BJ (cell line): ENCODE data around the gene PRKCZ. TPM values are rescaled to one million over a fixed set of nuclear protein-coding genes. Genes with fewer than 3 reads are reported as not detected.

Experiments
- CTCF ChIA-PET: fragments of 350-600 bp; formaldehyde crosslinking; extraction: SDS; loops from one replicate; lab custom pipeline; 2021; ENCODE audit warnings: antibody characterized with exemption, inconsistent platforms; lab: Yijun Ruan, JAX
- POLR2A ChIA-PET: fragments of 300-600 bp; sonication (Branson Sonifier 250); formaldehyde crosslinking; extraction: SDS; loops from one replicate; lab custom pipeline; 2021; ENCODE audit warnings: antibody characterized with exemption; lab: Charles Lee
- DNase-seq: peaks from one replicate; pipeline ENCODE4 v3.0.0-alpha.2; 2011; ENCODE audit warnings: low read depth
- H3K27me3 ChIP-seq: 2 replicates; pipeline ENCODE4 v1.6.0; 2011; ENCODE audit warnings: low read length; ENCODE audit not compliant: control insufficient read depth, insufficient read depth
- H3K36me3 ChIP-seq: 2 replicates; pipeline ENCODE4 v1.5.1; 2011; ENCODE audit warnings: low read length; ENCODE audit not compliant: control insufficient read depth, insufficient read depth
- H3K4me3 ChIP-seq: 2 replicates; pipeline ENCODE4 v1.5.1; 2011; ENCODE audit warnings: low read depth, mild to moderate bottlenecking, control low read depth, low read length
- CTCF ChIP-seq: IDR thresholded peaks from 2 replicates; pipeline ENCODE4 v1.5.1; 2011; ENCODE audit warnings: low read depth, mild to moderate bottlenecking, control low read depth, inconsistent platforms, low read length, moderate library complexity; ENCODE audit not compliant: insufficient read depth
- polyA plus RNA-seq: library from polyadenylated mRNA; depleted of rRNA; stranded (reverse); fragments of >200 nt; gene quantifications from 2 replicates; pipeline ENCODE4 v1.2.3, GENCODE V29; 2011

Gene PRKCZ
- polyA plus RNA-seq, 1 experiment, result 2.3 TPM

- no peak for TF ChIP-seq CTCF
- Histone ChIP-seq H3K27me3 (no peaks in the 10 kb centered on the region), H3K36me3 (no peaks in the 10 kb centered on the region), H3K4me3 (no peak overlapping the region)
- POLR2A ChIA-PET, result no interaction called here
- CTCF ChIA-PET, result interaction anchor here (1.0 to 2.4 kb wide), 2 partner anchors 46 to 66 kb away, joined by 3 to 6 read pairs; no protein-coding TSS in a partner anchor
- no peak for DNase-seq
Measured at GRCh38 chr1:2177946-2178538, 127.8 kb downstream of the PRKCZ start.

DNA sequence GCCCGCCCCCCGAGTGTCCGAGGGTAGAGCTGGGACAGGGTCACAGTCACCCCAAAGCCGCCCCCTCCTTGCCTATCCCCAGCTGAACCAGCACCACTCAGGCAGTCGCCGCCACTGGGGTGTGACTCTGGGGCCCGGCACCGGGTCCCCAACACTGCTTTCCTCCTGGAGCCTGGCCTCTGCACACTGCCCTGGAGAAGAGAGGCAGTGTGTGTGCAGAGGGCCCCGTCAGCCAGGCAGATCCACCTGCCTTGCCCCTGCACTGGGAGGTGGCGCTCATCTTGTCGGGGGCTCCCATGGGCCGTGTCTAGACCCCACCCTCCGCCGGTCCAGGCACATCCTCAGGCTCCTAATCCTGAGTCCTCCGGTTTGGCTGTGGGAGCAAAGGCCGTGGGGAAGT, 128.7 kb downstream of the PRKCZ start:
- ChIA-PET CTCF (interaction anchor here (0.6 to 2.4 kb wide), 3 partner anchors 47 to 67 kb away, joined by 3 to 6 read pairs (median 3); no protein-coding TSS in a partner anchor), POLR2A (no interaction called here)
- H3K4me3 ChIP-seq, result no peak overlapping the region
- no peak for DNase-seq
- no peaks in the 10 kb centered on the region for H3K27me3 ChIP-seq
- TF ChIP-seq CTCF, result no peak
- H3K36me3 ChIP-seq, result no peaks in the 10 kb centered on the region

DNA sequence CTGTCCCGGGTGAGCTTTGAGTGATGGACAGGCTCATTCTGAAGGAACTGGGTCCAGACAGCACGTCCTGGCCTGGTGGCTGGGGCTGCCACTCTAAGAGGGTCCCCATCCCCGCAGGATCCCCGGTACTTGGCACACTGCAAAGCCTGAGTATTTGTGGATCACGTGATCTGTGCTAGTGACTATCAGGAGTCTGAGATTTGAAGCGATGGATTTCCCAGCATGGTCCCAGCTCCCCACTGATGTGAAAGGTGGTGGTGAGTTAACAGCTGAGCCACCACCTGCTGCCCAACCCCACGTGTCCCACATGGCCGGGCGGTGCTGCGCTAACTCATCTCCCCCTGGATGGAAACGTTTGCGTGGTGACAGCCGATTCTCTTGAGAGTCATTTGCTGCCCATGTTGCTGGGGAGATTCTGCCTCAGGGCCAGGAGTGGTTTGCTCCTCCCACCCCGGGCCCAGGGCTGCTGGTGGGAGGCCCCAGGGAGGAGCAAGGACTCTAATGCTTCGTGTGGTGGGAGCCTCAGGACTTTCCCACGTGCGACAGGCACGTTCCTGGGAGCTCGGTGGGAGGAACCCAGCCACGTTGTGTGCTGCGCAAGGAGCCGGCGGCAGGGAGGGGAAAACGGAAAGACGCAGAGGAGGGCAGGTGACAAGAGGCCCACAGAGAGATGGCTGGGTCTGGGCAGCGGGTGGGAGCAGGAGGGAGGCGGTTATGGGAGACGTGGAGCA, 129.2 kb downstream of the PRKCZ start:
- Histone ChIP-seq H3K36me3 (no peaks in the 10 kb centered on the region), H3K4me3 (no peak overlapping the region), H3K27me3 (no peaks in the 10 kb centered on the region)
- no peak for DNase-seq
- CTCF ChIA-PET, result interaction anchor here (0.6 to 2.4 kb wide), 3 partner anchors 47 to 68 kb away, joined by 3 to 6 read pairs (median 3); no protein-coding TSS in a partner anchor
- no peak for TF ChIP-seq CTCF
- POLR2A ChIA-PET, result no interaction called here

GRCh38 chr1:2180297-2181245, 130.4 kb downstream of the PRKCZ start:
- no peak for TF ChIP-seq CTCF
- CTCF ChIA-PET, result interaction anchor here (2.4 kb wide), 1 partner anchor 48 kb away, joined by 6 read pairs; no protein-coding TSS in a partner anchor
- Histone ChIP-seq H3K36me3 (0 out of 2 replicates have a peak, but pooled peaks cover 2% of the 10 kb centered on the region), H3K4me3 (no peak overlapping the region), H3K27me3 (no peaks in the 10 kb centered on the region)
- POLR2A ChIA-PET, result no interaction called here
- DNase-seq, result no peak
